GM11168 (cell line): ENCODE measurements around the gene HMX2.
"Not testable (repeated sequence)": the region's sequence is repeated elsewhere in the genome, so short reads cannot be mapped to it uniquely, and the experiment has no call there.

Source experiments
- in situ Hi-C: fragments of 300-500 bp; cut with MboI; formaldehyde crosslinking; loops from one replicate; pipeline ENCODE4 v1.12.0; 2022; ENCODE audit warnings: low sequenced_read_pairs; ENCODE audit not compliant: unreplicated experiment

Gene HMX2

DNA sequence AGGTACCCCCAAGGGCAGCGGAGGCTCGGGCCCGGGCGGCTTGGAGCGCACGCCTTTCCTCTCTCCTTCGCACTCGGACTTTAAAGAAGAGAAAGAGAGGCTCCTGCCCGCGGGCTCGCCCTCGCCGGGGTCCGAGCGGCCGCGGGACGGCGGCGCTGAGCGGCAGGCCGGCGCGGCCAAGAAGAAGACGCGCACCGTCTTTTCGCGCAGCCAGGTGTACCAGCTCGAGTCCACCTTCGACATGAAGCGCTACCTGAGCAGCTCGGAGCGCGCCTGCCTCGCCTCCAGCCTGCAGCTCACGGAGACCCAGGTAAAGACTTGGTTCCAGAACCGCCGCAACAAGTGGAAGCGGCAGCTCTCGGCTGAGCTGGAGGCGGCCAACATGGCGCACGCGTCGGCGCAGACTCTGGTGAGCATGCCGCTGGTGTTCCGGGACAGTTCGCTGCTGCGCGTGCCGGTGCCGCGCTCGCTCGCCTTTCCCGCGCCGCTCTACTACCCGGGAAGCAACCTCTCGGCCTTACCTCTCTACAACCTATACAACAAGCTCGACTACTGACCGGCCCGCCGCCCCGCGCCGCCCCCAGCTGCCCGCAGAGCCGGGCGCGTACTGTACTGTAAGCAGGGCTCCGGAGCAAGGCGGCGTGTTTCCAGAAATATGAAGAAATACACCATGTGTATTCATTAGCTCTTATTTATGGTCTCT lies 1.8 kb downstream of the HMX2 start:
- in situ Hi-C loops: loop anchor here (5.0 to 10.0 kb wide), 2 partner anchors 245 to 398 kb away; no protein-coding TSS in a partner anchor

DNA sequence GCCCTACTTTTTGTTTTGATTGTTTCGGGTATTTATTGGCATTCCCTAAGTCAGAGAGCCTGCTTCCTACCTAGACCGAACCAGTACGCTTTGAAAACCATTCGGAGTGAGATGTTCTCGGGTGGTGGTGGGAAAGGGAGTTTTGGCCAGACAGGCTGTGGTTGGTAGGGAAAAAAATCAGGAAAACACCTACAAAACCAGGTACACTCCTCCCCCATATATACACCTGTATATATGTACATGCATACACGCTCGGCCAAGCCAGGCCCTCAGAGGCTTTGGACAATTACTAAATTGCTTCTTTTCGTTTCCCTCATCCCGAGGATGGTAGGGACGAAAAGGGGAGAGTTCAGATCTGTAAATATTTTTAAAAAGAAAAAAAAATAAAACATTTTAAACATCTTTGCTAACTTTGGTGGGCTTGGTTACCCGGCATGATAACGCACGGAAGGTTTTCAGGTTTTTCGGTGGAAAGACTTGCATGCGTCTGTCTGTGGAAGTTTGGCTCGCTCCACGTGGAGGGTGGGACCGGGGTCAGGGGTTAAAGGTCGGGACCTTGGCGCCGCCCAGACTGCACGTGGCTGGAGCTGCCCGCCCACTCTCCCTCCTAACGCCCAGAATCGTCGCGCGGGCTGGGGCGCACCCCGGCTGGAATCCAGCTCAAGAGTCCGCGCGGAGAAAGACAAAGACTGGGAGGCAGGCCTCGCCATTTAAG lies 2.5 kb downstream of the HMX2 start:
- in situ Hi-C loops: no loop called here

DNA sequence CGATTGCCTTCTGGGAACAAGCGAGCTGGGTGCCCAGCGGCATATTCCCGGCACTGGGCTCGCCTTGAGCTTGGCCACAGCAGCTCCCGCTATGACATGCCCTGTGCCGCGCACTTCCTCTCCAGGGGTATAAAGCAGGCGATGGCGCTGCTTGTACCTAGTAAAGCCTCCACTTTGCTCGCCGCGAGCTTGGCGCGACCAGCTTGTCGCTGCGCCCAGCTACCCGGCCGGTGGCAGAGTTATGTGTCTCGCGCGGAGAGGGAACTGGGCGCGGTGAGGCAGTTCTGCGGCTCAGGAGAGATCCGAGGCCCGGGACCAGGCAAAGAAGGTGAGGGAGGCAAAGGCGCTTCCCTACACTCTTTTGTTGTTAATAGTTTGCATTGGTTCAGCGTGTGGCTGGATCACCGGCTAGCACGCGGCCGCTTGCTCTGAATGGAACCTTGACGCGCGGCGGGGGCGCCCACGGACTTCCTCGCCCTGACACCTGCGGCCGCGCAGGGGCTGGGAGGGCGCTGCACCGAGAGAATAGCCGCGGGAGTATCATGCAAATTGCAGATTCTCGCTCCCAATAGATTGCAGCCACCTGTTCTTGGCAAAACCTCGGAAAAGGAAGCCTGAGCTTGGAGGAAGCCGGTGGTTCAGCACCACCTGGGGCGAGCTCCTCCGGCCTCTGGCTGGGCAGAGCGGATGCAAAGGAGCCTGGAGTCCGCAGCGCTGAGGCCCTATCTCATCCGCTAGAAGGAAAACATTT lies 3.2 kb downstream of the HMX2 start:
- in situ Hi-C loops: no loop called here

DNA sequence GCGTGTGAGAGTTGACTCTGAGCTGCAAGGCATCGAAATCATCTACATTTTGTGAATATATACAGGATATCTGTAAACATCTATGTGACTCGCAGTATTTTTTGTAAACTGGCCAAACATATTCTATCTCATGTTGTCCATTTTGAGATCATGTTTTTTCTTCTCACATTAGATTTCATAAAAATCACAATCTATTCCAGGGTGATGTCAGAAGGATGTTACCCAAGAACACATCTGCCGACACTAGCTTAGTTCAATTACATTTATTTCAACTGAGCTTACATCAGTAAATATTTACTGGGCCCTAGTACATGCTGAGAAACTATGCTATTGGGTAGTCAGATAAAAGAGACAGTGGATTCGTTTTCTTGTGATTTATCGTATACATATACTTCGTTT lies 3.8 kb downstream of the HMX2 start:
- in situ Hi-C loops: no loop called here

DNA sequence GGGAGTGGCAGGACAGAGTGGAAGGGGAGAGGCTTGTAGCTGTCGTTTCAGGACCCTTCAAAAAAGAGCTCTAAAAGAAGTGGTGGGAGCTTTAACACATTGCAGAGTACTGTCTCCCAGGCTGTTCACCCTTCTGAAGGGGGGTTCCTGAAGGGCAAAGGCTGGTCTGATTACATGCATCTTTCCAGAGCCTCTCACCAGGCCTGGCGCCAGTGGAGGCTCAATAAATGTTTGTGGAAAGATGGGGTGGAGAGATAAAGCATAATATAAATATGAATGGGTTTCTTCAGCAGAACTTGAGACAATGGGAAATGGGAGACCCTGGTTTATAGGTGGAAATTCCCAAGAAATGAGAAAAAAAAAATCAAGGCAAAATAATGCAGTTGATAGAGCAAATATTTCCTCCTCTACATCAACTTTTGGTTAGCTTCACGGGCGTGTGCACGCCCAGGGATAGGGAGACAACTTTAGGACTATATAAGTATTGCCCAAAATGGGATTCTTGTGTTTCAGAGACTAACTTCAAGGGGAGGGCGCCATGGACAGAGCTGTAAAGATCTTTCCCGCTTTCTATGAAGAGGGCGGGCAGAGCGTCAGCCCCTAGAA lies 5.7 kb downstream of the HMX2 start:
- in situ Hi-C loops: no loop called here

DNA sequence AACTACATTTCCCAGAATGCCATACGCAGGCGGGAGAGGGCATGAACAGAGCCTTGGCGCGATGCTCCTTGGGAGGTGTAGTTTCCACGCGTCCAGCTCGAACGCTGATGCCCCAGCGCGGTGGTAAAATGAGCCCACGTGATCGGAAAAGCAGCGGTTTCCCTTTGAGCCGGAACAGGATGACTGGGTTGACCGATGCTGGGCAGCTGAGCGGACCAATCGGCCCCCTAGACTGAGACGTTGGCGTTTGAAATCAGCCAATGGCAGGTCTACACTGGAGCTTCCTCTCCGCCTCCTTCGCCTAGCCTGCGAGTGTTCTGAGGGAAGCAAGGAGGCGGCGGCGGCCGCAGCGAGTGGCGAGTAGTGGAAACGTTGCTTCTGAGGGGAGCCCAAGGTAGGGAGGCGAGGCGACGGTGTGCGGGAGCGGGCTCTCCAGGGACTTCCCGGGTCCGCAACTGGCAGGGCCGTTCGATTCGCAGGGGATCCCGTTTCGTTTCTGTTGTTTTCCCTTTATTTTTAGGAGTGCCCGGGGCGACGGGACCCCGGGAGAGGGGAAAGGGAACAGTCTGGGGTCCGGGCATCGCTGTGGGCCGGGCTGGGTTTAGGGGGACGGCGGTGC lies 6.3 kb downstream of the HMX2 start, which contains the start of gene BUB3:
Gene BUB3 (plus strand): TSS at position 311 of the 619 bp plus-strand sequence. CDS start 516 bp downstream, outside the sequence.
- in situ Hi-C loops: no loop called here

DNA sequence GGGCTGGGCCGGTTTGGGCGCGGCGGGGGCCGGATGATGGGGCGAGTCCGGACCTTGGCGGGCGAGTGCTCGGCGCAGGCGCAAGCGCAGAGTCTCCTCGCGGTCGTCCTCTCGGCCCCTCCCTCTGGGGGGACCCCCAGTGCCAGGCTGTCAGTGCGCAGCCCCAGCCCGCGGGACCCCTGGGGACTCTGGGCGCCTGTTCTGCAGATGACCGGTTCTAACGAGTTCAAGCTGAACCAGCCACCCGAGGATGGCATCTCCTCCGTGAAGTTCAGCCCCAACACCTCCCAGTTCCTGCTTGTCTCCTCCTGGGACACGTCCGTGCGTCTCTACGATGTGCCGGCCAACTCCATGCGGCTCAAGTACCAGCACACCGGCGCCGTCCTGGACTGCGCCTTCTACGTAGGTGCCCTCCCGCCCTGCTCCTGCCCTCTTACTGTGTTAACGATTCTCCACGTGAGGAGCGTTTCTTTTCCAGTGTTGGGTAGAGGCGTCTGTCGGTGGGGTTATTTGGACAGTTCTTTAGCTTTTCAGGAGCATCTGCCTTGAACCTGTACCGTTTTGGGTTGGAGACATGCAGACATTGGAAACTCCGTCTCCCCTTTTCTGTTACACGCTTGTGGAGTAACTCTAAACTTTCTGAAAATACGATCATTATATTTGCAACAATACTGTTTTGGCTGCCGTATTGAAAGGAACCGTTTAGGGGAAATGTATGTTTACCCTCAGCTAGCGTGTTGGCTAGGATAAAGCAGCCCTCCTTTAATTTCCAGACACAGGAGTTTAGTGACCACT lies 7.0 kb downstream of the HMX2 start:
- in situ Hi-C loops: no loop called here

DNA sequence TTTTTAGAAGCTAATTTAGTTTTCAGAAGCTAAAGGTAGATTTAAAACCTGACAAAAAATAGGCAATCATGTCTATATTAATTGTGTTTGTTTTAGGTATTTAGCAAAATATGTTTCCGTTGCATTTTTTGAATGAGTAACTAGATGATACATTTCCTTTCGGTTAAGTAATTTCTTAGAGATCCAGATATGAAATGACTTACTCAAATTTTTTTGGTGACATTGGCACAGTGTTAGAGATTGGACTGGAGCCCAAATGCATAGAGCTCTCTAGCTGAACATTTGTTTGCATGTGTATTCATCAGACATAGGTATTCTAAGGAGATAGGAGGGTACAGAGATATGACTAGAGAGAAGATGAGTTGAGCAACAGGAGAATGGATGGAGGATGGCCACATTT lies 8.1 kb downstream of the HMX2 start:
- in situ Hi-C loops: no loop called here

DNA sequence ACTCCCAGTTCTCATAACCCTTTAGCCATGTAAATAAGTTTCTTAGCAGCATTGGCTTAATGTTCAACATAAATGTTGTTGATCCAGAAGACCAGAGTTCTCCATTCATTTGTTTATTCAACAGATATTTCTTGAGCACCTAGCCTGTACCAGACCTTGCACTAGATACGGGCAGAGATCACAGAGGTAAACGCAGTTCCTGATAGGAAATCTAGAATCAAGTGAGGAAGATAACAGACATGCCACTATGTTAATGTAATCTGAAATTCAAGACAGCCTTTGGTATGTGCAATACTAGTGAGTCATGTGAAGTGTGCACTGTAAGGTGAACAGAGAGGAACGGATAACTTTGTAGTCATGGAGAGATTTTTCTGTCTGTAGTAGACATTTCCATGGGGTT lies 9.3 kb downstream of the HMX2 start:
- in situ Hi-C loops: no loop called here

DNA sequence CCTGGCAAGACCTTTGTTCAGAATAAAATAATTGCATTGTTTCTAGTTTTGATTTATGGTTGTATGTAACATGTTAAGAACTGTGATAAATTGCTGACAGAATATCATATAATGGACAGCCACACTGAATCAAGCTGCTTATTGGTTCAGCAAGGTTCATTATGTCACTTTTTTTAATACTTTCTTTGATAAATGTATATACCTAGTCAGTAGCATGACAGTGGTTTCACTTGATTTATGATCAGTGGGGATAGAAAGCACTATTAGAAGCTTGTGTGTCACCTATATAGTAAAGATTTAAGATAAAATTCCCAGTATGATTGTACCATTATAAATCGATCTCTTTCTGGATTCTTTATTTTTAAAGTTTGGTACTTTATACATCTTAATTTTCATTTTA lies 10.7 kb downstream of the HMX2 start:
- in situ Hi-C loops: no loop called here

DNA sequence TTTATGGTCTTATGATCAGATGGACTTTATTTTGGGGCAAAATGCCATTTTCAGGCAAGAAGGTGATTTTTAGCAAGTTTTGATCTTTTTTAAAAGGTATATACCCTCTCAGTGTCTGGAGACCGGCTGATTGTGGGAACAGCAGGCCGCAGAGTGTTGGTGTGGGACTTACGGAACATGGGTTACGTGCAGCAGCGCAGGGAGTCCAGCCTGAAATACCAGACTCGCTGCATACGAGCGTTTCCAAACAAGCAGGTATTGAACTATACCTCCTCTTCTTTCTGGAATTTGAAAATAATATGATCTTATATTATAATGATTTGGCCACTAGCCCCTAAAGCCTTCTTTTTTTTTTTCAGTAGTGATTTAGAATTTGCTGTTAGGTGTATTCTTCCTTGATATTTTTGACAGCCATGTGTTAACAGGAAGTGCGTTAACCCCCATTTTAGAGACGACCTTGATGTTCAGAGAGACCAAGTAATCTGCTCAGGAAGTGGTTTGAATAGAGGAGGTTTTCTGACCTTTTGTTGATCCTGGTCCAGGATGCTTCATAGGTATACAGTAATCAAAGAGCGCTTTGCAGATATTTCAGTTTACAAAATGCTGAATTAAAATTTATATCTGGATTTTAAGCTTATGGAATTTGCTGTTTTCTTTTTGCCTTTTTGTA lies 12.5 kb downstream of the HMX2 start:
- in situ Hi-C loops: no loop called here

DNA sequence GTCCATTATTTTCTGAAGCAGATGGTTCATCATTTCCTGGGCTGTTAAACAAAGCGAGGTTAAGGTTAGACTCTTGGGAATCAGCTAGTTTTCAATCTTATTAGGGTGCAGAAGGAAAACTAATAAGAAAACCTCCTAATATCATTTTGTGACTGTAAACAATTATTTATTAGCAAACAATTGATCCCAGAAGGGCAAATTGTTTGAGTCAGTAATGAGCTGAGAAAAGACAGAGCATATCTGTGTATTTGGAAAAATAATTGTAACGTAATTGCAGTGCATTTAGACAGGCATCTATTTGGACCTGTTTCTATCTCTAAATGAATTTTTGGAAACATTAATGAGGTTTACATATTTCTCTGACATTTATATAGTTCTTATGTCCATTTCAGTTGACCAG lies 16.4 kb downstream of the HMX2 start:
- in situ Hi-C loops: no loop called here

DNA sequence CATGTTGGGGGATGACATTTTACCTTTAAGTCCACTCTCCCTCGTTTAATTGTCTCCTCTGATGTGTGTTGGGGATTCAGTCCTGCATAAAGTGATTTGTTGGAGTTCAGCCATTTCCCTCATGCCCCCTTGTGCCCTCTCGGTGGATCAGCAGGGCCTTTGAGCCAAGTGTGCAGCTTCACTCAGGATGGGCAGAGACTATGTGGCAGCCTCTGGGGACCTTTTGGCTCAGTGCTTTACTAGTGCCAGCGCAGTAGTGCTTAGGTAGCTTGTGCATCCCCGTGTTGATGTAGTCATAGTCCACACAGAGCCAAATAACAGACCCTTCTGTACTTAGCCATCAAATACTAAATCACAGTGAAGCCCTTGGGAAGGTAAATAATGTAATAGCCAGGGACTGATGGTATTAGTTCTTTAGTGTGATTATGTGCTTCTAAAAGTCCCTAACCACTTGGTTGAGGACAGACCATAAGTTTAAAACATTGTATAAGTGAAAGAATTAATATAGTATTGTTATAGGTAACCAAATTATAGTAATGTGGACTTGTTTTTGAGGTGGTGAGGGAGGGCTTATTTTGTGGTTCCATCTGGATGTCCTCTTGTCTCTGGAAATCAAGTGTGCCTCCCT lies 17.6 kb downstream of the HMX2 start:
- in situ Hi-C loops: no loop called here

DNA sequence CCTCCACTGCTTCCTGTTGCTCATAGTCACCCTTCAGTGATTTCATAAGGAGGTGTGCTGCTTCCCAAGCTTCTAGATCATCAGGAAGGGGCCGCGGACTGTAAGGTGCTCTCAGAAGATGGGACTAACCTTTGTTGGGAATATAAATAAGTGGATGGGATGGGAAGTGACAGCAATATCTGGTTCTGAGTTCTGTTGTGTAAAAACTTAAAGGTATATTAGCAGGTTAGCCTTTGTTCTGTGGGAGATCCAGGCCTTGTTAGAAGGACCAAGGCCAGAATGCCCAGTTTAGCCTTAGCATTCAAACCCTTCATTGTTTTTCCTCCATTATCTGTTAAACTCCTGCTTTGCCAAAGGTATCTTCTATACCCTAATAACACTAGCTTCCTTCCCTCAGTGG lies 18.7 kb downstream of the HMX2 start:
- in situ Hi-C loops: no loop called here

DNA sequence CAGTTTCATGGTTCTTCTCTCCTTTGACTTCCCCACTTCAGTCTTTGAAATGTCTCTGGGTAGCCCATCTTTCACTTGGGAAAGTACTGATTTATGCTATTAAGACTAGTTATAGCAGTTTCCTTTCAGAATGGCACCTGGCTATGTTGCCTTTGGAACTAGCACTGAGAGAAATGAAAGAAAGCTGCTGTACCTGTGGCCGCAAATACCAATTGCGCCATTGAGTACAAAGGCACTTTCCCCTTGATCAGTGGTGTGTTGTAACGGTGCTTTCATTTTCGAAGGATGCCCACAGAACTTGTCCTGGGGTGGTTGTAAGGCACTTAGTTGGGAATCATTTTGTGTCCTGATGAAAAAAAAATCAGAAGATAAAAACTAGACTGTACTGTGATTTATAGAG lies 23.0 kb downstream of the HMX2 start:
- in situ Hi-C loops: no loop called here

DNA sequence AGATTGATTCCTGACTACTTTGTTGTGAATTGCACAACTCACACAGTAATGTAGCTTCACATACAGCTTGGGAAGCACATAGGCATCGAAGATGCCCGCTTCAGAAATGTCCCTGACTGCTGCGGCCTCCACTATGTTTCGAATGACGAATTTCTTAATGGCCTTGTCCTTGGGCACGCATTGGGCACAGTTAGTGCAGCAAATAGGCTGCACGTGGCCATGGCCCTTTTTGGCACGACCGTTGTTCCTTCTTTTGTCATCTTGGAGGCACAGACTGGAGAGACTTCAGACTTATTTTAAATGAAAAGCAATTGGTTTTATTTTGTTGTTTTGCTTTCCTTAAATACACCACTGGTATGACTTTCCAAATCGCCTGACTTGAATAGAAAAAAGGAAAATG lies 23.7 kb downstream of the HMX2 start:
- in situ Hi-C loops: not testable (repeated sequence)

DNA sequence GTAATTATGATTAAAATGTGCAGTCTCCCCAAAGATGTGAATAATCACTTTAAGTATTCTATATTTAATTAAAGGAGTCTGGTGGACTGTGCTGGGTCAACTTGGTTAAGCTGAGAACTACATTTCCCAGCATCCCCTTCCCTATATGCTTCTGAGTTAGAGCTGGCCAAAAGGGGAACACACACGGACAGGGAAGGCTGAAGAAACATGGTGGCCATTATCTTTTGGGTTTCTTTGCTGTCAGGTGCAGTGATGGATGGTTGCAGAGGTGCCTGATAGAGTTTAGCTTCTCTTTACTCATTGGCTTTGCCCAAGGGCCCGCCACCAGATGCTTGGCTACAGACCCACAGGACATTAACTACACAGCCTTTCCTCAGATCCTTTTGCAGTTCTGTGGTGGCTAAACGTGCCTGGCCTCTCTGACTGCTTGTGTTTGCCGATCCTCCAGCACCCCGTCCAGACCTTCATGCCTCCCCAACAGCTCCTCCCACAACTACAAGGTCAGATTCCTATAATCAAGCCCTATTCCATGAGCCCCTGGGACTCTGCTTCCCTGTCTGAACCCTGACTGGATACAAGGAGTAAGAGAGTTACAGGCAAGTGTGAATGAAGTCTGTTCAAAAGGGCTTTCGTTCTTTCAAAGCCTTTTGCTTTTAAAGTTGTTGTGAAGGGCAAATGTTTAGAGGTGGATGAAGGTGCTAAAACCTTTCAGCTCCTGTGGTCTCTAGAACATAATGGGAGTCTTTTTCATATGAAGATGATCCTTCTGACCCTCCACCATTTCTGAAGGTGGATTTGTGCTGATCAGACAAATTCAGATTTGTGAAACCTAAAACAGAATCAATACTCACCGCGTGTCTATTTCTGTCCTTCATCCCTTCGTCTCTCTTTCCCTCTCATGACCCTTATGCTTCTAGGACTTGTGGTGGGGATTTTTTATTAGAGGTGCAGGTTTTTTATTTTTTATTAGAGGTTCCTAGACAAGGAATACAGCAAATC lies 27.8 kb downstream of the HMX2 start:
- in situ Hi-C loops: no loop called here
